GM23338 (cell line): ENCODE data around the gene GSG1L.

ENCODE experiments used
- CTCF ChIP-seq, 2 experiments: fragments of 200-600 bp in 1 of 2; sonication (generic) in 1 of 2; conservative IDR thresholded peaks; 2 replicates each; pipeline versions ENCODE4 v1.5.1 to v1.6.1; 2016 to 2017; ENCODE audit warnings: antibody characterized with exemption in 2 of 2, low read depth in 2 of 2, mild to moderate bottlenecking in 2 of 2, moderate library complexity in 1 of 2
- EZH2 ChIP-seq: fragments of 200-600 bp; sonication (generic); IDR thresholded peaks from one replicate; pipeline ENCODE4 v1.8.0; 2017; ENCODE audit warnings: antibody characterized with exemption, mild to moderate bottlenecking, low read depth; ENCODE audit not compliant: unreplicated experiment
- EZH2phosphoT487 ChIP-seq: fragments of 200-600 bp; sonication (generic); IDR thresholded peaks from one replicate; pipeline ENCODE4 v1.8.1; 2018; ENCODE audit warnings: antibody characterized with exemption; ENCODE audit not compliant: unreplicated experiment
- POLR2AphosphoS5 ChIP-seq: IDR thresholded peaks from 2 replicates; pipeline ENCODE4 v1.6.1; 2016; ENCODE audit warnings: antibody characterized with exemption, low read depth

- no peak for TF ChIP-seq EZH2phosphoT487
- TF ChIP-seq EZH2 = no peak
- TF ChIP-seq CTCF (conservative IDR thresholded peaks at IDR 0.05; ENCODE audit: low read depth in 2 of 2) = no peak
- no peak for TF ChIP-seq POLR2AphosphoS5
Observed at GRCh38 chr16:28069971-28070794, 6.7 kb upstream of the GSG1L start.
